Endothelial cell of umbilical vein (primary cell): ENCODE data around the gene ICE1. TPM values are rescaled to one million over a fixed set of nuclear protein-coding genes. Genes with fewer than 3 reads are reported as not detected.

Experiments used
- BruUV-seq: library from RNA; stranded (reverse); fragments of 400-500 nt; replicated peaks from 2 replicates; lab custom pipeline; 2021; lab: Mats Ljungman, UMichigan
- CTCF ChIA-PET: fragments of 300-600, 350-600 bp; sonication (Branson Sonifier 250); formaldehyde crosslinking; loops from one replicate; lab custom pipeline; 2021; ENCODE audit warnings: antibody characterized with exemption, inconsistent platforms; lab: Charles Lee
- POLR2A ChIA-PET: fragments of 300-600, 350-600 bp; sonication (Branson Sonifier 250); formaldehyde crosslinking; loops from one replicate; lab custom pipeline; 2021; ENCODE audit warnings: antibody characterized with exemption, inconsistent platforms; lab: Charles Lee
- DNase-seq: peaks from one replicate; pipeline ENCODE4 v3.0.0-alpha.2; 2011; ENCODE audit warnings: low read depth, low spot score
- FAIRE-seq: peaks from 2 replicates; lab custom pipeline; 2011; peaks lifted over from hg19 to GRCh38; lab: Jason Lieb, UNC
- H2AFZ ChIP-seq: 2 replicates; pipeline ENCODE4 v1.6.0; 2012; ENCODE audit warnings: low read depth, low read length, control low read depth, inconsistent platforms
- H3K27ac ChIP-seq: 2 replicates; pipeline ENCODE4 v1.5.1; 2011; ENCODE audit warnings: low read depth, mild to moderate bottlenecking, control low read depth, low read length, moderate library complexity; ENCODE audit not compliant: insufficient read depth
- H3K27me3 ChIP-seq, 2 experiments: 2 replicates each; pipeline versions ENCODE4 v1.6.0 to v1.6.1; 2011; ENCODE audit warnings: low read length in 2 of 2, mixed read lengths in 1 of 2; ENCODE audit not compliant: control insufficient read depth in 2 of 2, insufficient read depth in 2 of 2
- H3K36me3 ChIP-seq, 2 experiments: 2 replicates in 1 of 2; 3 replicates in 1 of 2; pipeline ENCODE4 v1.5.1; 2011; ENCODE audit warnings: low read length in 2 of 2, mild to moderate bottlenecking in 1 of 2, moderate library complexity in 1 of 2; ENCODE audit not compliant: control insufficient read depth in 2 of 2, insufficient read depth in 2 of 2; ENCODE audit errors: extremely low read depth in 1 of 2
- H3K4me1 ChIP-seq: 3 replicates; pipeline ENCODE4 v1.5.1; 2011; ENCODE audit warnings: mild to moderate bottlenecking, low read length; ENCODE audit not compliant: control insufficient read depth, insufficient read depth; ENCODE audit errors: extremely low read depth
- H3K4me2 ChIP-seq: 2 replicates; pipeline ENCODE4 v1.6.1; 2011; ENCODE audit warnings: low read length, control low read depth, mixed read lengths; ENCODE audit not compliant: insufficient read depth
- H3K4me3 ChIP-seq, 3 experiments: fragments of 200-600 bp in 1 of 3; sonication (generic), shearing (Covaris generic) in 1 of 3; replicated peaks in 1 of 3; 2 replicates each; pipeline ENCODE4 v1.5.1; 2011 to 2016; ENCODE audit warnings: control low read depth in 3 of 3, low read length in 3 of 3, mild to moderate bottlenecking in 2 of 3, inconsistent platforms in 1 of 3, low read depth in 1 of 3, moderate library complexity in 1 of 3; ENCODE audit not compliant: insufficient read depth in 1 of 3
- H3K79me2 ChIP-seq: 2 replicates; pipeline ENCODE4 v1.6.0; 2012; ENCODE audit warnings: low read length, inconsistent platforms; ENCODE audit not compliant: control insufficient read depth, insufficient read depth
- H3K9ac ChIP-seq: replicated peaks from 2 replicates; pipeline ENCODE3; 2011; ENCODE audit warnings: low read length, control low read depth; ENCODE audit not compliant: insufficient read depth; ENCODE audit errors: extremely low read depth
- H3K9me1 ChIP-seq: replicated peaks from 3 replicates; pipeline ENCODE4 v1.6.0; 2011; ENCODE audit warnings: mild to moderate bottlenecking, low read length; ENCODE audit not compliant: control insufficient read depth, insufficient read depth; ENCODE audit errors: extremely low read depth
- H3K9me3 ChIP-seq: replicated peaks from 2 replicates; pipeline ENCODE4 v1.5.1; 2012; ENCODE audit warnings: low read length, inconsistent platforms; ENCODE audit not compliant: control insufficient read depth, insufficient read depth
- H4K20me1 ChIP-seq: replicated peaks from 2 replicates; pipeline ENCODE3; 2011; ENCODE audit warnings: mild to moderate bottlenecking, low read length; ENCODE audit not compliant: control insufficient read depth, insufficient read depth; ENCODE audit errors: extremely low read depth
- EZH2 ChIP-seq: IDR thresholded peaks from 2 replicates; pipeline ENCODE4 v1.6.1; 2012; ENCODE audit warnings: borderline replicate concordance, low read depth, mild to moderate bottlenecking, moderate library complexity, low read length, inconsistent platforms; ENCODE audit not compliant: severe bottlenecking
- FOS ChIP-seq: IDR thresholded peaks from 2 replicates; pipeline ENCODE4 v1.6.1; 2011; ENCODE audit warnings: mild to moderate bottlenecking, low read length, moderate library complexity, borderline replicate concordance; ENCODE audit not compliant: insufficient read depth
- GATA2 ChIP-seq: IDR thresholded peaks from 2 replicates; pipeline ENCODE4 v1.7.0; 2011; ENCODE audit warnings: low read depth, mild to moderate bottlenecking, moderate library complexity, mixed read lengths, low read length; ENCODE audit not compliant: insufficient read length, insufficient read depth
- JUN ChIP-seq: IDR thresholded peaks from 2 replicates; pipeline ENCODE4 v1.6.1; 2011; ENCODE audit warnings: borderline replicate concordance, low read depth; ENCODE audit not compliant: insufficient read length, insufficient read depth
- MYC ChIP-seq: IDR thresholded peaks from one replicate; pipeline ENCODE4 v1.6.1; 2011; ENCODE audit warnings: mild to moderate bottlenecking, low read depth, low read length
- POLR2A ChIP-seq: IDR thresholded peaks from 2 replicates; pipeline ENCODE4 v1.6.1; 2012; ENCODE audit warnings: low read depth, mild to moderate bottlenecking, control low read depth, low read length
- POLR2AphosphoS5 ChIP-seq: IDR thresholded peaks from 2 replicates; pipeline ENCODE4 v1.6.1; 2012; ENCODE audit warnings: low read depth, mild to moderate bottlenecking, control low read depth, low read length, moderate library complexity; ENCODE audit not compliant: insufficient read depth
- dilution Hi-C: fragments of 300-500 bp; cut with MboI; formaldehyde crosslinking; loops from one replicate; pipeline ENCODE4 v1.15.0; 2019; ENCODE audit warnings: low sequenced_read_pairs; ENCODE audit not compliant: extremely low pct_ligation_motif_present
- intact Hi-C: fragments of 100-400 bp; cut with micrococcal nuclease; formaldehyde crosslinking; loops from one replicate; pipeline ENCODE4 v1.10.0; 2022
- polyA plus RNA-seq, 4 experiments: library from polyadenylated mRNA; depleted of rRNA in 3 of 4; stranded (reverse) in 3 of 4; unstranded in 1 of 4; fragments of >200 nt; gene quantifications; 2 replicates each; pipeline versions ENCODE4 v1.2.1 to v1.2.3, GENCODE V29; 2011 to 2012; ENCODE audit warnings: missing spikeins in 1 of 4
- total RNA-seq: library from RNA; stranded (reverse); gene quantifications from 2 replicates; pipeline ENCODE4 v1.2.3, GENCODE V29; 2021
- TF ChIP-seq, protein P1 (sequence below): IDR thresholded peaks from 2 replicates; pipeline ENCODE4 v1.6.1; 2011; ENCODE audit not compliant: insufficient read depth, insufficient read length
- TF ChIP-seq, protein P2 (sequence below), 2 donors: IDR thresholded peaks; 1 replicate in 1 of 2; 2 replicates in 1 of 2; pipeline ENCODE4 v1.5.1; 2011; ENCODE audit warnings: low read length in 2 of 2, mild to moderate bottlenecking in 2 of 2, moderate library complexity in 2 of 2, control low read depth in 1 of 2, inconsistent platforms in 1 of 2, low read depth in 1 of 2; ENCODE audit not compliant: insufficient read depth in 1 of 2; ENCODE audit errors: extremely low read depth in 1 of 2

Gene ICE1
- total and polyA plus RNA-seq, 2 donors (not counting 3 experiments of a cell fraction or from before 2014, with no cell fraction given), result 8.8 to 29.1 TPM

DNA sequence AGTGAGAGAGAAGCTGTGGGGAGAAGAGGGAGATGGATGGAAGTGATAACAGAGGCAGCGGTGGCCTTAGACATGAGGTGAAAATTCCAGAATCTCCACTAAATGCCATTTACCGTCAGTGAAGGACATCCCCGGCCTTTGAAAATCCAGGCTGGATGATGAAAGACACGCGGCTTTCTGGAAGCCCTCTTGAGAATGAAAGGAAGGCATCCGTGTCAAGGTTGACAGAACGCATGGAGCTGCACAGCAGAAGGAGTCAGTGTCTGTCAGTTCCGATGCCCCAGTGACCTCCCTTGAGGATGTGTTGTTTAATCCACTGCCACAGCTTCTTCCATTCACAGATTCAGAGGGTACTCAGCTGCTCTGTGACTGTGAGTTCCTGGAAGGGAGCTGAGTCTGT lies 114.9 kb downstream of the ICE1 start:
- TF ChIP-seq GATA2, result no peak
- no peak for TF ChIP-seq EZH2
- no peak for TF ChIP-seq POLR2AphosphoS5
- TF ChIP-seq, protein P1, sequence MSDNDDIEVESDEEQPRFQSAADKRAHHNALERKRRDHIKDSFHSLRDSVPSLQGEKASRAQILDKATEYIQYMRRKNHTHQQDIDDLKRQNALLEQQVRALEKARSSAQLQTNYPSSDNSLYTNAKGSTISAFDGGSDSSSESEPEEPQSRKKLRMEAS, result no peak
- no peak for TF ChIP-seq MYC
- TF ChIP-seq POLR2A, result no peak
- TF ChIP-seq, protein P2, sequence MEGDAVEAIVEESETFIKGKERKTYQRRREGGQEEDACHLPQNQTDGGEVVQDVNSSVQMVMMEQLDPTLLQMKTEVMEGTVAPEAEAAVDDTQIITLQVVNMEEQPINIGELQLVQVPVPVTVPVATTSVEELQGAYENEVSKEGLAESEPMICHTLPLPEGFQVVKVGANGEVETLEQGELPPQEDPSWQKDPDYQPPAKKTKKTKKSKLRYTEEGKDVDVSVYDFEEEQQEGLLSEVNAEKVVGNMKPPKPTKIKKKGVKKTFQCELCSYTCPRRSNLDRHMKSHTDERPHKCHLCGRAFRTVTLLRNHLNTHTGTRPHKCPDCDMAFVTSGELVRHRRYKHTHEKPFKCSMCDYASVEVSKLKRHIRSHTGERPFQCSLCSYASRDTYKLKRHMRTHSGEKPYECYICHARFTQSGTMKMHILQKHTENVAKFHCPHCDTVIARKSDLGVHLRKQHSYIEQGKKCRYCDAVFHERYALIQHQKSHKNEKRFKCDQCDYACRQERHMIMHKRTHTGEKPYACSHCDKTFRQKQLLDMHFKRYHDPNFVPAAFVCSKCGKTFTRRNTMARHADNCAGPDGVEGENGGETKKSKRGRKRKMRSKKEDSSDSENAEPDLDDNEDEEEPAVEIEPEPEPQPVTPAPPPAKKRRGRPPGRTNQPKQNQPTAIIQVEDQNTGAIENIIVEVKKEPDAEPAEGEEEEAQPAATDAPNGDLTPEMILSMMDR (IDR thresholded peaks at IDR 0.05; ENCODE audit: extremely low read depth in 1 of 2, insufficient read depth in 1 of 2, low read depth in 1 of 2, low read length in 2 of 2), result no peak
- no peak for TF ChIP-seq JUN
- TF ChIP-seq FOS, result no peak
- dilution Hi-C loops, result no loop called here
- H3K36me3 ChIP-seq, result no peaks in the 10 kb centered on the region
- no peaks in the 10 kb centered on the region for H3K9me1 ChIP-seq
- intact Hi-C loops, result no loop called here
- no peak overlapping the region for H3K4me2 ChIP-seq
- no peak overlapping the region for H3K27ac ChIP-seq
- CTCF ChIA-PET, result no interaction called here
- H3K9ac ChIP-seq, result no peak overlapping the region
- FAIRE-seq (no peak), DNase-seq (no peak)
- H3K4me3 ChIP-seq, result no peak overlapping the region
- no peaks in the 10 kb centered on the region for H3K79me2 ChIP-seq
- no peaks in the 10 kb centered on the region for H3K4me1 ChIP-seq
- no peak overlapping the region for H2AFZ ChIP-seq
- no peaks in the 10 kb centered on the region for H4K20me1 ChIP-seq
- POLR2A ChIA-PET, result no interaction called here
- BruUV-seq, result no TSS peak
- H3K9me3 ChIP-seq, result peaks cover 3% of the 10 kb centered on the region
- no peaks in the 10 kb centered on the region for H3K27me3 ChIP-seq
